HFFc6 (cell line): Measurements from ENCODE around the gene PITX3. TPM values are rescaled to one million over a fixed set of nuclear protein-coding genes. Genes with fewer than 3 reads are reported as not detected.
A peak's percentile ranks its signal among the peaks of the same experiment; 100 is the strongest.

Experiments
- DNase-seq: peaks from one replicate; pipeline ENCODE4 v3.0.0-alpha.2; 2018
- H3K27ac Mint-ChIP-seq: 2 replicates; pipeline ENCODE4 v1.8.0; 2020; ENCODE audit warnings: mild to moderate bottlenecking, mixed read lengths
- H3K27me3 Mint-ChIP-seq: 2 replicates; pipeline ENCODE4 v1.8.0; 2021; ENCODE audit warnings: mild to moderate bottlenecking, moderate library complexity, mixed read lengths; ENCODE audit not compliant: insufficient read depth
- H3K36me3 Mint-ChIP-seq: 2 replicates; pipeline ENCODE4 v1.8.0; 2021; ENCODE audit warnings: low read depth, mixed read lengths
- H3K4me1 Mint-ChIP-seq: 2 replicates; pipeline ENCODE4 v1.8.0; 2020; ENCODE audit warnings: low read depth, mixed read lengths
- H3K4me3 Mint-ChIP-seq: 2 replicates; pipeline ENCODE4 v1.8.0; 2020; ENCODE audit warnings: mild to moderate bottlenecking, moderate library complexity, mixed read lengths
- H3K9me3 Mint-ChIP-seq: 2 replicates; pipeline ENCODE4 v1.8.0; 2020; ENCODE audit warnings: mild to moderate bottlenecking, mixed read lengths
- total RNA-seq, 6 experiments: library from RNA; stranded (reverse); fragmentation: NEBNext Ultra II Directional; extraction: Animal tissue kit (Norgen Biotek cat#: 25700); gene quantifications; 2 replicates in 1 of 6; 3 replicates in 5 of 6; pipeline ENCODE4 v1.2.3, GENCODE V29; 2021
- TF ChIP-seq, protein P1 (sequence below): fragments of 200-600 bp; sonication (generic); IDR thresholded peaks from 2 replicates; pipeline ENCODE4 v1.5.0; 2021; ENCODE audit warnings: antibody characterized with exemption, mild to moderate bottlenecking

Gene PITX3
- total RNA-seq, 6 experiments from 2014 or later, result 0.14 TPM; not detected in 5

DNA sequence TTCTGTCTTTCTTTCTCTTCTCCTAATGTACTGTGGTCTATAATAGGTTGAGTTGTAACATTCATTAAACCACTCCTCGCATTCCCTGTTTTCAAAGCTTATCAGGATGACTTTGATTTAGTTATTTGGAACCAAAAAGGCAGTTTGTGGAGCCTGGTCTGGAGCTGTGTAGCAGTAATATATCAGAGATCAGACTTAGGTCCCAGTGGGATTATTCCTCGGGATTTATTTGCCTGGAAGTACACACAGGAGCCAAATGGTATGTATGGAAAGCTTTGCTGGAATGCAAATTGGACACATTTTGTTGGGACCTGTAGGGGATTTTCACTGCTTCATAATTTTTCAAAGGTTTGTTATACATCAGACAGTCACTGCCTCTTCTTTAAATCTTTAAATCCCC, 44.9 kb upstream of the PITX3 start:
- Mint-ChIP-seq H3K9me3 (no peaks in the 10 kb centered on the region), H3K4me1 (peaks cover 36% of the 10 kb centered on the region), H3K27me3 (no peaks in the 10 kb centered on the region), H3K4me3 (no peak overlapping the region), H3K36me3 (peaks cover 9% of the 10 kb centered on the region), H3K27ac (no peak overlapping the region)
- no peak for DNase-seq
- TF ChIP-seq, protein P1, sequence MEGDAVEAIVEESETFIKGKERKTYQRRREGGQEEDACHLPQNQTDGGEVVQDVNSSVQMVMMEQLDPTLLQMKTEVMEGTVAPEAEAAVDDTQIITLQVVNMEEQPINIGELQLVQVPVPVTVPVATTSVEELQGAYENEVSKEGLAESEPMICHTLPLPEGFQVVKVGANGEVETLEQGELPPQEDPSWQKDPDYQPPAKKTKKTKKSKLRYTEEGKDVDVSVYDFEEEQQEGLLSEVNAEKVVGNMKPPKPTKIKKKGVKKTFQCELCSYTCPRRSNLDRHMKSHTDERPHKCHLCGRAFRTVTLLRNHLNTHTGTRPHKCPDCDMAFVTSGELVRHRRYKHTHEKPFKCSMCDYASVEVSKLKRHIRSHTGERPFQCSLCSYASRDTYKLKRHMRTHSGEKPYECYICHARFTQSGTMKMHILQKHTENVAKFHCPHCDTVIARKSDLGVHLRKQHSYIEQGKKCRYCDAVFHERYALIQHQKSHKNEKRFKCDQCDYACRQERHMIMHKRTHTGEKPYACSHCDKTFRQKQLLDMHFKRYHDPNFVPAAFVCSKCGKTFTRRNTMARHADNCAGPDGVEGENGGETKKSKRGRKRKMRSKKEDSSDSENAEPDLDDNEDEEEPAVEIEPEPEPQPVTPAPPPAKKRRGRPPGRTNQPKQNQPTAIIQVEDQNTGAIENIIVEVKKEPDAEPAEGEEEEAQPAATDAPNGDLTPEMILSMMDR, result no peak

DNA sequence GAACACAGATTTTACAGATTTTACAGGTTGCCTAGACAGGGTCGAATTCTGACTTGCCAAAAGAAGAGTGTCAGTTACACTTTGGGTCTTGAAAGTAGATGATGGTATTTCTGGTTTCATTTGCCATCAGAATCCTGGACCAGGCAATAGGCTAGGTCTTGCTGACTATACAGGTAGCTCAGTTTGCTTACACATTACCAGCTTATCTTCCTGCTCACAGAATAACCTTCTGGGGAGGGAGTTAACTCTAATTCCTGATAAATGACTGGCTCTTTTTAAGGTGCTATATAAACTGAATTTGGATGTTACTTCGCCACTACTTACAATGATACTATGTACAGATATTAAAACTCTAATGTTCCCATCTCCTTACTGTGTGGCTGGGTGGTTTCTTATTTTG, 43.8 kb upstream of the PITX3 start:
- H3K27ac Mint-ChIP-seq, result no peak overlapping the region
- no peak for DNase-seq
- H3K9me3 Mint-ChIP-seq, result no peaks in the 10 kb centered on the region
- TF ChIP-seq, protein P1, result no peak
- H3K4me3 Mint-ChIP-seq, result no peak overlapping the region
- peaks cover 9% of the 10 kb centered on the region for H3K36me3 Mint-ChIP-seq
- no peaks in the 10 kb centered on the region for H3K27me3 Mint-ChIP-seq
- peaks cover 43% of the 10 kb centered on the region for H3K4me1 Mint-ChIP-seq

GRCh38 chr10:102284531-102284930, 43.2 kb upstream of the PITX3 start:
- Mint-ChIP-seq H3K4me3 (no peak overlapping the region), H3K27ac (no peak overlapping the region), H3K36me3 (peaks cover 9% of the 10 kb centered on the region), H3K9me3 (no peaks in the 10 kb centered on the region), H3K27me3 (no peaks in the 10 kb centered on the region), H3K4me1 (peaks cover 49% of the 10 kb centered on the region)
- DNase-seq, result no peak
- TF ChIP-seq, protein P1, result no peak

- Mint-ChIP-seq H3K4me1 (peaks cover 50% of the 10 kb centered on the region), H3K4me3 (no peak overlapping the region), H3K9me3 (no peaks in the 10 kb centered on the region), H3K27me3 (no peaks in the 10 kb centered on the region), H3K36me3 (peaks cover 9% of the 10 kb centered on the region), H3K27ac (no peak overlapping the region)
- DNase-seq, result no peak
- TF ChIP-seq, protein P1, result no peak
Measured at GRCh38 chr10:102283890-102284289, 42.6 kb upstream of the PITX3 start.

GRCh38 chr10:102283488-102283887, 42.2 kb upstream of the PITX3 start:
- Mint-ChIP-seq H3K4me1 (peaks cover 53% of the 10 kb centered on the region), H3K27ac (no peak overlapping the region), H3K36me3 (peaks cover 9% of the 10 kb centered on the region), H3K9me3 (no peaks in the 10 kb centered on the region), H3K4me3 (no peak overlapping the region), H3K27me3 (no peaks in the 10 kb centered on the region)
- DNase-seq, result no peak
- TF ChIP-seq, protein P1, result no peak

- Mint-ChIP-seq H3K27ac (peak overlapping the region; percentile 67), H3K36me3 (no peaks in the 10 kb centered on the region), H3K27me3 (no peaks in the 10 kb centered on the region; the same call in 1 of the 2 replicates), H3K4me1 (peaks cover 39% of the 10 kb centered on the region), H3K9me3 (no peaks in the 10 kb centered on the region), H3K4me3 (peak overlapping the region; percentile 27; the same call in 1 of the 2 replicates)
- DNase-seq, result no peak
- TF ChIP-seq, protein P1, result no peak
Measured at GRCh38 chr10:102281102-102281487, 39.8 kb upstream of the PITX3 start.
